Peyer's patch (tissue), 4 donors: ENCODE results near the gene SLC6A15. TPM values are rescaled to one million over a fixed set of nuclear protein-coding genes. Genes with fewer than 3 reads are reported as not detected.

ENCODE experiments used
- DNase-seq, 3 donors: peaks; one replicate each; pipeline ENCODE4 v3.0.0-alpha.2; 2017 to 2019
- H3K27ac ChIP-seq, 4 donors: fragments of 200-600 bp; sonication (generic); one replicate each; pipeline ENCODE4 v1.5.1; 2016 to 2019
- H3K27me3 ChIP-seq, 2 donors: fragments of 200-600 bp; sonication (generic); one replicate each; pipeline ENCODE4 v1.5.1; 2019
- H3K36me3 ChIP-seq, 3 donors: fragments of 200-600 bp; sonication (generic); one replicate each; pipeline ENCODE4 v1.5.1; 2016 to 2019
- H3K4me1 ChIP-seq, 4 donors: fragments of 200-600 bp; sonication (generic); one replicate each; pipeline ENCODE4 v1.5.1; 2016 to 2019
- H3K4me3 ChIP-seq, 4 donors: fragments of 200-600 bp; sonication (generic); 1 replicate in 3 of 4; 2 replicates in 1 of 4; pipeline ENCODE4 v1.5.1; 2016 to 2019; ENCODE audit warnings: mild to moderate bottlenecking in 1 of 4
- H3K9me3 ChIP-seq, 4 donors: fragments of 200-600 bp; sonication (generic); one replicate each; pipeline ENCODE4 v1.5.1; 2016 to 2019; ENCODE audit warnings: mild to moderate bottlenecking in 1 of 4
- POLR2A ChIP-seq, 2 donors: fragments of 450-650 bp; IDR thresholded peaks; one replicate each; pipeline ENCODE4 v1.5.1; 2017; ENCODE audit warnings: antibody characterized with exemption in 2 of 2, mild to moderate bottlenecking in 2 of 2, moderate library complexity in 2 of 2
- total RNA-seq, 4 donors: library from RNA; depleted of rRNA; stranded (reverse); fragments of >200 nt; gene quantifications; one replicate each; pipeline ENCODE4 v1.1.0, GENCODE V29; 2016
- TF ChIP-seq, protein P1 (sequence below), 6 experiments: fragments of 450-650 bp in 4 of 6; fragments of 200-600 bp in 2 of 6; sonication (generic) in 1 of 6; IDR thresholded peaks; one replicate each; pipeline ENCODE4 v1.5.1; 2017 to 2019; ENCODE audit warnings: antibody characterized with exemption in 6 of 6, mild to moderate bottlenecking in 3 of 6, moderate library complexity in 1 of 6

Gene SLC6A15
- total RNA-seq, 4 donors from 2014 or later = 0.80 to 1.4 TPM; not detected in 2

DNA sequence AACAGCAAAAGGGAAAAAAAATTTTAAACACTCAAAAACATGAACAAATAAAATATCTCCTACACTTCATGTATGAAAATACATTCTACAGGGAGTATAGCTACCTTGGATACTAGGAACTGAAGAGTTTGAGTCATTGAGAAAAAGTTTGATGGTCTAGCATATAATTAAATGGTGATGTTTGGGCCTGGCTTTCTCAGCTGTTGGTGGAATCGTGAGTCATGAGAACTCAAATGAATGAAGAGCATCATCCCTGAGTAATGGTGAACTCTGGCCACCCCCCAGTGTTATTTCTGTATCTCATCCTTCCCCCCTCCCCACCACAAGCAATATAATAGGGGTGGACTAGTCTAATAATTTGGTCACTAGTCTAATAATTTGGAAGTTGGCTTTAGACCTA, 6.7 kb upstream of the SLC6A15 start:
- no peak for DNase-seq
- TF ChIP-seq, protein P1, sequence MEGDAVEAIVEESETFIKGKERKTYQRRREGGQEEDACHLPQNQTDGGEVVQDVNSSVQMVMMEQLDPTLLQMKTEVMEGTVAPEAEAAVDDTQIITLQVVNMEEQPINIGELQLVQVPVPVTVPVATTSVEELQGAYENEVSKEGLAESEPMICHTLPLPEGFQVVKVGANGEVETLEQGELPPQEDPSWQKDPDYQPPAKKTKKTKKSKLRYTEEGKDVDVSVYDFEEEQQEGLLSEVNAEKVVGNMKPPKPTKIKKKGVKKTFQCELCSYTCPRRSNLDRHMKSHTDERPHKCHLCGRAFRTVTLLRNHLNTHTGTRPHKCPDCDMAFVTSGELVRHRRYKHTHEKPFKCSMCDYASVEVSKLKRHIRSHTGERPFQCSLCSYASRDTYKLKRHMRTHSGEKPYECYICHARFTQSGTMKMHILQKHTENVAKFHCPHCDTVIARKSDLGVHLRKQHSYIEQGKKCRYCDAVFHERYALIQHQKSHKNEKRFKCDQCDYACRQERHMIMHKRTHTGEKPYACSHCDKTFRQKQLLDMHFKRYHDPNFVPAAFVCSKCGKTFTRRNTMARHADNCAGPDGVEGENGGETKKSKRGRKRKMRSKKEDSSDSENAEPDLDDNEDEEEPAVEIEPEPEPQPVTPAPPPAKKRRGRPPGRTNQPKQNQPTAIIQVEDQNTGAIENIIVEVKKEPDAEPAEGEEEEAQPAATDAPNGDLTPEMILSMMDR (IDR thresholded peaks at IDR 0.05) = no peak
- H3K27ac ChIP-seq = no peak overlapping the region

DNA sequence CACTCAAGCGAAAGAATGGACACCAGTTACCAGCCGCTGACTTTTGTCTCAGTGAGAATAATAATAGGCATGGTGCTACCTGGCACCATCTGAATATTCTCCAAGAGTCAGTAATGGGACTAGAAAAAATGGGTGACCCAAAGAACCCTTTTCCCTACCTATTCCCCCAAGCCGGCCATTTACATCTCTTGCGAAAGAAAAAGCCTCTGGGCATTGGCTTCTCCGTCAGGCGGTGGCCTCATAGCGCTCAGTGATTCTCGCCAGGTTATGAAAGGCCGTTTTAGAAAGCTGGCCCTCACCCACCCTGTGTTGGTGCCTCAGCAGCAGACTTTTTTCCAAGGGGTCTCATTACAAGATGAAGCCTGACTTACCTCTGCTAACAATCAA, 523 bp upstream of the SLC6A15 start:
- H3K36me3 ChIP-seq = no peaks in the 10 kb centered on the region
- TF ChIP-seq POLR2A (IDR thresholded peaks at IDR 0.05) = no peak
- TF ChIP-seq, protein P1 (IDR thresholded peaks at IDR 0.05) = no peak
- DNase-seq = no peak
- H3K4me1 ChIP-seq = peaks cover 0 to 14% (median 0%) of the 10 kb centered on the region in 4 donors
- H3K27me3 ChIP-seq = peaks cover 0 to 6% of the 10 kb centered on the region in 2 donors
- no peaks in the 10 kb centered on the region for H3K9me3 ChIP-seq
- H3K27ac ChIP-seq = no peak overlapping the region
- H3K4me3 ChIP-seq = peak overlapping the region in 2 of 4 donors; percentile 35 to 45

More for the DNA sequence above, 6.7 kb upstream of the SLC6A15 start:
- no peaks in the 10 kb centered on the region for H3K9me3 ChIP-seq
- H3K4me3 ChIP-seq = no peak overlapping the region
- no peaks in the 10 kb centered on the region for H3K27me3 ChIP-seq
- no peaks in the 10 kb centered on the region for H3K36me3 ChIP-seq
- no peaks in the 10 kb centered on the region for H3K4me1 ChIP-seq

DNA sequence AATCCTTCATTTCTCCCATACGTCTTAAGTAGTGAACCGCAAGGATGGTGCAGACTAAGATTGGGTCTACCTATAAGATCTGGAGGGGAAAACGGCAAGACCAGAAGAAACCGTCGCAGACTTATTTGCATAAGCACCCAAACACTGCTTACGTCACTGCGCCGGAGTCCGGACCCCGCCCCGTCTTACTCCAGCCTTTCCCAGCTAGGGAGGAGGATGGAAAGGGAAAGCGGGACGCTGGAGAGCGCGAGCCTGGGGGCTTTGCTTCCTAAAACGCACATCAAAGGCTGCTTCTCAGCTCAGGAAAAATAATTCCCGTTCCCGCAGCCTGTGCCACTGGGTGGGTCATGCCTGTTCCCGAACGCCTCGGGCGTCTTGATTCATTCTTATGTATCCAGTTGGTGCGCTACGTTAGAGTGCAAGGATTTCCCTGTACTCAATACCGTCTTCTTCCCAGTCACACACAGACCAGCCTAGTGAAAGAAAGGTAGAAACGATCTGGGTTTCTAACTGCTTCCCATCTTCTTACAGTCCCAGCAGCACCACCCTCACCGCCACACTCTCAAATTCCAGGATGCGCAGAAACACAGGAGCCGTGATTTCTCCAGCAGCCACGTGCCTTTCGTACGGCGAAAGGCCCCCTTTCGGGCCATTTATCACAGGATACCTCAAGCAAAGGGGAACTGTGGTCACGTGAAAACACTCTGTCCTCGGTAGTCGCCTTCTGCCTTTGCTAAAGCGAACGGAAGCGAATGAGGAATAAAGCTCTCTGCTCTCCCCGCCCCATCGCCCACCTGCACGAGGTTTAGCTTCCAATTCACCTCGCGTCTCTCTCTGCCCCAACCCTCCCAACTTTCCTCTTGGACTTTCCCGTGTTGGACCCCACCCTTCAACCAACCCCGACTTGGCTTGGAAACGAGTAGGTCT, 1.1 kb downstream of the SLC6A15 start:
- Histone ChIP-seq H3K4me3 (peak overlapping the region in 3 of 4 donors; percentile 9 to 45 (median 45)), H3K27me3 (peaks cover 0 to 6% of the 10 kb centered on the region in 2 donors), H3K9me3 (no peaks in the 10 kb centered on the region), H3K36me3 (no peaks in the 10 kb centered on the region), H3K27ac (no peak overlapping the region), H3K4me1 (peaks cover 0 to 14% (median 0%) of the 10 kb centered on the region in 4 donors)
- DNase-seq = peak in 1 of 3 donors; percentile 51
- TF ChIP-seq POLR2A (IDR thresholded peaks at IDR 0.05) = no peak
- TF ChIP-seq, protein P1 (IDR thresholded peaks at IDR 0.05) = no peak

DNA sequence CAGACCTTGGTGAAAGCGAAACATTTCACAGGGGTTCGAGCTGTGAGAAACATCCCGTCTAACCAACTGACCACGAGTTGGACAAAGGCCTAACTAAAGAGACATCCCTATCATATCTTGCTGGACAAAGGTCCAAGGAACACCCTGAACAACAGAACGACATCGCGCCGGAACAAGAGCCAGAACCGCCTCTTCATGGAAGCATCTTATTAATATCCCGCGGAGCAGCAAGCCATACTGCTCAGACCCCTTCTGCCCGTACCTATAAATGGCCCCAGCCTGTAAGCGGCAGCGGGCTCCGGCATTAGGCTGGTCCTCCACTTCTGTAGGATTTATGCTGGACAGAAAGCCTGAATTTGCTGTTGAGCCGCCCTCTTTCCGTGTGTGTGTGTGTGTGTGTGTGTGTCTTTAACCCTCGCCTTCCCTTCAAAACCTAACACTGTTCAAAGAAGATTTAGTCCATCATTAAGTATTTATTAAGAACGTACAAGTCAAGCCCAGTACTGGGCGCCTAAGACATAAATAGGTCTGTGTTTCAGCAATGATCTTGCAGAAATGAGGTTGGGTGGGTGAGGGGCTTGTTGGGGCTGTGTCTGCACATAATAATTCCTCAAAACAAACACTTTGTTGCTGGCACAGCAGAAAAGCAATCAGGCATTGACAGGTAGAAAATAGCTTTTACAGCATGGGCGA, 1.9 kb downstream of the SLC6A15 start:
- DNase-seq = no peak

DNA sequence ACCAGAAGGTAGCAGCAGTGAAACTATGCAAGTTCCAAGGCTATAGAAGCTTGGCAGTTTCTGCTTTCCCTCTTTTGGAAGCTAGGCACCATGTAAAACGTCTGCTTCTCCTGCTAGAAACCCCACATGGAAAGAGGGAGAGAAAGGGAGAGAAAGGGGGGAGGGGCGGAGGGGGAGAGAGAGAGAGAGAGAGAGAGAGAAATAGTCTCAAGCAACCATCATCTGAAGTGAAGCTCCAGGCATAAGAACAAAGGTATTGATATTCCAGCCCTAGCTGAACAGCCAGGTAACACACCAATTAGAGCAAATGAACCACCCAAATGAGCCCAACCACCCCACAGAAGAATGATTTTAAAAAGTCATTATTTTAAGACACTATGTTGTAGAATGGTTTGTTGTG, 8.5 kb downstream of the SLC6A15 start:
- H3K9me3 ChIP-seq = no peaks in the 10 kb centered on the region
- H3K4me3 ChIP-seq = no peak overlapping the region
- H3K4me1 ChIP-seq = no peaks in the 10 kb centered on the region
- no peak for DNase-seq
- no peaks in the 10 kb centered on the region for H3K27me3 ChIP-seq
- no peak overlapping the region for H3K27ac ChIP-seq
- no peaks in the 10 kb centered on the region for H3K36me3 ChIP-seq
- TF ChIP-seq POLR2A (IDR thresholded peaks at IDR 0.05) = no peak
- TF ChIP-seq, protein P1 (IDR thresholded peaks at IDR 0.05) = no peak

More for the DNA sequence above, 1.9 kb downstream of the SLC6A15 start:
- H3K27me3 ChIP-seq = peaks cover 0 to 6% of the 10 kb centered on the region in 2 donors
- H3K36me3 ChIP-seq = no peaks in the 10 kb centered on the region
- H3K9me3 ChIP-seq = no peaks in the 10 kb centered on the region
- H3K4me1 ChIP-seq = peaks cover 0 to 14% (median 0%) of the 10 kb centered on the region in 4 donors
- TF ChIP-seq POLR2A (IDR thresholded peaks at IDR 0.05) = no peak
- TF ChIP-seq, protein P1 (IDR thresholded peaks at IDR 0.05) = no peak
- H3K4me3 ChIP-seq = peak overlapping the region in 2 of 4 donors; percentile 45
- no peak overlapping the region for H3K27ac ChIP-seq
